ENCODE results near the gene CHRM5.
"Not testable (repeated sequence)": the region's sequence is repeated elsewhere in the genome, so short reads cannot be mapped to it uniquely, and the experiment has no call there.

The CHRM5 gene

DNA sequence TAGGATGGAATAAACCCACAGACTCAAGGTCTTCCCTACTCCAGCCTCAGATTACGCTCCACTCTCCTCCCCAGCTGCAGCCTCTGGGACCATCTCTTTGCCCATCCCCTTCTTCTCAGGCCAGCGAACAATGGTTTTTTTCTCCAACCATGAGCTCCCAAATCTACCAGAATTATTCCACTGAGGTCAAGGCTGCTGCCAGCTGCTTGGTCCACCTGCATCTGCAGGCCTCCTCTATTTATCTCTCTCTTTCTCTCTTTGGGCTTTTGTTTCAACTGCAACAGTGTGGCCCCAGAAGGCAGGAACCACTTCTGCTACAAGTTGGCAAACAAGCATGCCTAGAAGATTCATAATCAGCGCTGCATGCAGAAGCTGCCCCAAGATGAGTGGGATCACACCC lies 19.1 kb downstream of the CHRM5 start:
- no peak for DNase-seq (ENCODE audit: low read depth in 2 of 2)

DNA sequence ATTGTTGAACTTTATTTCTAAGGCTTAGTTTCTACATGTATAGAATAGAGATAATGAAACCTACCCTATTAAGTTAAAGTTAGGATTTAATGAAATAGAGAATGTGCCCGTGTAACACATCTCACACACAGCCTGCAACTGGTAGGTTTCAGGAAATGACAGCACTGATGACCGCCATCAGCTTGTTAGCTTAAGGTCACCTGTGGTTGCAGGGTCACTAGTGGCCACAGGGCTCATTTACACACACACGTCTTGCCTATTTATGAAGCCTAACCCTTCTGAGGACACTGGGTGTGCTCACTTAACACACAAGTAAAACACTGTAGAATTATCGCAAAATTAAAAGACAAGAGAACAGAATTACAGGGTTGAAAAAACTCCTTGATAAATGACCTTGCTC lies 20.1 kb downstream of the CHRM5 start:
- DNase-seq (ENCODE audit: low read depth in 2 of 2): no peak

DNA sequence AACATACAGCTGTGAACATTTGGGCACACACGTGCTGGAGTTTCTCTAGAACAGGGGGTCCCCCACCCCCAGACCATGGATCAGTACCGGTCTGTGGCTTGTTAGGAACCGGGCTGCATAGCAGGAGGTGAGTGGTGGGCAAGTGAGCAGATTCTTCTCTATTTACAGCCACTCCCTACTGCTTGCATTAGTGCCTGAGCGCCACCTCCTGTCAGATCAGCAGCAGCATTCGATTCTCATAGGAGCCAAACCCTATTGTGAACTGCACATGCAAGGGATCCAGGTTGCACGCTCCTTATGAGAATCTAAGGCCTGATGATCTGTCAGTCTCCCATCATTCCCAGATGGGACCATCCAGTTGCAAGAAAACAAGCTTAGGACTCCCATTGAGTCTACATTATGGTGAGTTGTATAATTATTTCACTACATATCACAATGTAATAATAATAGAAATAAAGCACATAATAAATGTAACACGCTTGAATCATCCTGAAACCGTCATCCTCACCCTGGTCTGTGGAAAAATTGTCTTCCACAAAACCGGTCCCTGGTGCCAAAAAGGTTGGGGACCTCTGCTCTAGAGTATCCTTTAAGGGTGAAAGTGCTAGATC lies 25.8 kb downstream of the CHRM5 start:
- DNase-seq (ENCODE audit: low read depth in 2 of 2): no peak

DNA sequence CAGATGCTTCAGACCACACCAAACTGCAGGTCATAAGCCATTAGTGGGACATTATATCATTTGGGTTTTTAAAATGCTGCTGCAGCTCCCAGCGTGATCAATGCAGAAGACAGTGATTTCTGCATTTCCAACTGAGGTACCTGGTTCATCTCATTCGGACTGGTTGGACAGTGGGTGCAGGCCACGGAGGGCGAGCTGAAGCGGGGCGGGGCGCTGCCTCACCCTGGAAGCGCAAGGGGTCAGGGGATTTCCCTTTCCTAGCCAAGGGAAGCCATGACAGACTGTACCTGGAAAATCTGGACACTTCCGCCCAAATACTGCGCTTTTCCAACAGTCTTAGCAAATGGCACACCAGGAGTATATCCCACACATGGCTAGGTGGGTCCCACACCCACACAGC lies 27.4 kb downstream of the CHRM5 start:
- not testable (repeated sequence) for DNase-seq (ENCODE audit: low read depth in 2 of 2)

DNA sequence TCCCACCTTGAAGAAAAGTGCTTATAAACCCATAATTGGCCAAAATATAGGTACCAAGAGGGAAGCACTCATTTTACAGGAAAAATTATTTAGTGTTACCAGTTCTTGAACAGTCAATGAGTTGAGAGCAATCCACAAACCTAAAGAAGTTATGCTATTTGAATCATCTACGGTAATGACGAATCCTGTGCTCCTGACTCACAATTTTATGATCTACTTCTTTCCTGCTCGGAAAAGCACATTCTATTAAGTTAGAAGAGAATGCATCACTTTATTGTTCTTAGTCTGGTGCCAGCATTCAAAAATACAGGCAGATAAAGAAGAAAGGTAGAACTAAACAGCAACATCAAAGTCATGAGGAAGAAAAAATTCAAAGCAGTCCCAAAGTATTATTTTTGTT lies 33.2 kb downstream of the CHRM5 start:
- no peak for DNase-seq (ENCODE audit: low read depth in 2 of 2)

DNA sequence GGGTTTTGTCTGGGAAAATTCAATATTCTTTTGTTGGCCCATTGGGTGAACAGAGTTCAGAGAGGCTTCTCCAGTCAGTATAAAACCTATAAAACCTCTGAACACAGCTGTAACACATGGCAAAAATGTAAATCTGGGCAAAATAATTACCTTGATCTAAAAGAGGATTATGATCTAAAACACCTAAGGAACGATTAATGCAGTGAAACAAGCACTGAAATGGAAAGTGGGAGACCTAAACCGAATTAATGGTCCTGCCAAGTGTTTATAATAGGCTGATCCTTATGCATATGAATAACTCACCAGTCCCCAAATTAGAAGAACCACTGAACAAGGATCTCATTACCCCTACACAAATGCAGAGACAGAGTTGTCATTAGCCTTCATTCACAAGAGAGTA lies 38.1 kb downstream of the CHRM5 start:
- no peak for DNase-seq (ENCODE audit: low read depth in 2 of 2)

DNA sequence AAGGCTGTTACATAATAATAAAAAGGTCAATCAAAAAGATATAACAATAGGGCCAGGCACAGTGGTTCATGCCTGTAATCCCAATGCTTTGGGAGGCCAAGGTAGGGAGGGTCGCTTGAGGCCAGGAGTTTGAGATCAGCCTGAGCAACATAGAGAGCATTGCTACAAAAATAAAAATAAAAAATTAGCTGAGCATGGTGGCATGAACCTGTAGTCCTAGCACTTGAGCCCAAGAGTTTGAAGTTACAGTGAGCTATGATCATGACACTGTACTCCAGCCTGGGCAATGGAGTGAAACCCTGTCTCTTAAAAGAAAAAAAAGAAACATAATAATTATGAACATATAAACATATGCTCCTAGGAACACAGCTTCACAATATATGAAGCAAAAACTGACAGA lies 41.4 kb downstream of the CHRM5 start:
- DNase-seq (ENCODE audit: low read depth in 2 of 2): no peak

DNA sequence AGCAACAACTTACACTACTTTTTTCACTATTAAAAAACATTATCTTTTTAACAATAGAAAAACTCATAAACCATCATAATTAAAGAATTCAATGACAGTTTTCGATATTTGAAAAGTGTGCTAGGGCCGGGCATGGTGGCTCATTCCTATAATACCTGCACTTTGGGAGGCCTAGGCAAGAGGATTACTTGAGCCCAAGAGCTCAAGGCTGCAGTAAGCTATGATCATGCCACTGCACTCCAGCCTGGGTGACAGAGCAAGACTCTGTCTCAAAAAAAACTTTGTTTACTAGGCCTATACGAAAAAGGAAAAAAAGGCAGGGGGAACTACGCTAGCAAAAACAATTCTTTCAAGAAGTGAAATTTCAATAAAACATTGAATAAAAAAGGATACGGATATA lies 42.6 kb downstream of the CHRM5 start:
- no peak for DNase-seq (ENCODE audit: low read depth in 2 of 2)

DNA sequence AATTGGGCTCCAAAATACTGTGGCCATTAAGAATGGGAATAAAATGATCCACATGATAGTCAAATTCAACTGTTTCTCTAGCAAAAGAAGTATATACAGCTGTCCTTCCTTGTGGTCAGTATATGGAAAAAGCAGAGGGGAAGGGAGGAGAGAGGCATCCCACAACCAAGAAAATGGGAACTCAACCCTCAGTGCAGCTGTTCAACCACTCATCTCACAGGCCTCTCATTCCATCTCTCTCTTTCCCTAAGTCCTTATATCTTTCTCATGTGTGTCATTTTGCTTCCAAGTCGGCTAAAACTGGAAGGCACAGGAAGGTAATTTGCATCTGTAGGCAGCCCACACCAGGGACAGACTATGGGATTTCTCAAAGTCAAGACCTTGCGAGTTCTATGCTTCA lies 43.2 kb downstream of the CHRM5 start:
- no peak for DNase-seq (ENCODE audit: low read depth in 2 of 2)

DNA sequence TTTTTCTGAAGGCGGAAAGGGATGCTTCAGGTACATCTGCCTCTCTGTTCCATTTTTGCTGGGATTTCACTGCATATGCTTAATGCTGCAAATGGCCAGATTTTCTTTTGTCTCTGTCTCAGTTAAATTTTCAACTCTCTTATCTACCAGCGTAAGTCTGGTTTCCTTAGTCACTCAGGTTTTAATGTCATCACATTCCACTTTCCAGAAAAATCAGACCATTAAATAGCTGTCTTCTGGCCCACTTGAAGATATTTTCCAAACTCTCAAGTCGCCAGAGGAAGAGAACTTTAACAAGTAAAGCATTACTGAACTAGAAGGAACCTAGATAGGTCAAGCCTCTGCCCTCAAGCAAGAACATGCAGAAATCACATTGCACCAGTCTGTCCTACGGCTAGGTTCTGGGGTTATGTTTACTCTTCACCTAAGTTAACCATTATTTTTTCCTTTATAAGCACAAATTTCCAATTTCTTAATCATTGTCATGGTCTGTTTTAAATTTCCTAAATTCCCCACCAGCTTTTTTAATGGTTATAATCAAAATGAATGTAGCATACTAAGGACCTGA lies 44.2 kb downstream of the CHRM5 start:
- DNase-seq (ENCODE audit: low read depth in 2 of 2): no peak

DNA sequence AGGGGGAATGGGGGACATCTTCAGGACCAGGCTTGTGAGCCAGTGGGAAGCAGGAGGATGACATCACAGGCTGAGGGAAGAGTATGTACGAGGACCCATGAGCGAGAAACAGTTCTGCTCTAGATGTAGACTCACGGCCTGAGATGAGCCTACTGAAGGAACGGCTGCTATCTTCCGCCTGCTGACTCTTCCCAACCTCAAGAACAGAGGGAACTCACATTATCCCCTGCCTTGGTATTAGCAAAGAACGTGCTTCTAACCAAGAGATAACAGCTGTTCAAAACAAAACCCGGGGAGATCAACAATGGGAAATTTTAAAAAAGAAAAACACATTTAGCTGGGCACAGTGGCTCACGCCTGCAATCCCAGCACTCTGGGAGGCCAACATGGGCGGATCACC lies 45.4 kb downstream of the CHRM5 start:
- no peak for DNase-seq (ENCODE audit: low read depth in 2 of 2)

DNA sequence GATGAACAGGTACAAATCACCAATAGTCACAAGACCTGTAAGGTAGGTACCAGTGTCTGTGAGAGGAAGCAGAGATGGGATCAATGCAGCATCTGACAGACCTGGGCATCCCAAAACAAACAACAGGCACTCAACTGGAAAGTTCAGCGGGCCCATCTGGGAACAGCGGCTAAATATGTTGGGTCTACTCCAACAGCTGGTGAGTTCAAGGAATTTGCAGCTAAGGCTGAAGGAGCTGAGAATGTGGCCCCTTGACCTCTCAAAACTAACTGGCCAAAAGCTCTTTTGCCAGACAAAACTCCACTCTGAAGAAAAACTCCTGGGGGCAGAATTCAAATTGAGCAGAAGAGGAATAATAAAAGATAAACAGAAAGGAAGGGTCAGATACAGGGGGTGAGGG lies 46.3 kb downstream of the CHRM5 start:
- no peak for DNase-seq (ENCODE audit: low read depth in 2 of 2)

DNA sequence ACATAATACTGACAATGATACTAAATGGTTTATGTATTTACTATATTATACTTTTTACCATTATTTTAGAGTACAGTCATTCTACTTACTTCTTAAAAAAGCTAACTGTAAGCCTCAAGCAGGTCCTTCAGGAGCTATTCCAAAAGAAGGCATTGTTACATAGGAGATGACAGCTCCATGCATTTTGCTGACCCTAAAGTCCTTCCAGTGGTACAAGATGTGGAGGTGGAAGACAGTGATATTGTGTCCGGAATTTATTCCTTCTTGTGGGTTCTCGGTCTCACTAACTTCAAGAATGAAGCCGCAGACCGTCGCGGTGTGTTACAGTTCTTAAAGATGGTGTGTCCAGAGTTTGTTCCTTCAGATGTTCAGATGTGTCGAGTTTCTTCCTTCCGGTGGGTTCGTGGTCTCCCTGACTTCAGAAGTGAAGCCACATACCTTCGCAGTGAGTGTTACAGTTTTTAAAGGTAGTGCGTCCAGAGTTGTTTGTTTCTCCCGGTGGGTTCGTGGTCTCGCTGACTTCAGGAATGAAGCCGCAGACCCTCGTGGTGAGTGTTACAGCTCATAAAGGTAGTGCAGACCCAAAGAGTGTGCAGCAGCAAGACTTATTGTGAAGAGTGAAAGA lies 49.8 kb downstream of the CHRM5 start:
- no peak for DNase-seq (ENCODE audit: low read depth in 2 of 2)

DNA sequence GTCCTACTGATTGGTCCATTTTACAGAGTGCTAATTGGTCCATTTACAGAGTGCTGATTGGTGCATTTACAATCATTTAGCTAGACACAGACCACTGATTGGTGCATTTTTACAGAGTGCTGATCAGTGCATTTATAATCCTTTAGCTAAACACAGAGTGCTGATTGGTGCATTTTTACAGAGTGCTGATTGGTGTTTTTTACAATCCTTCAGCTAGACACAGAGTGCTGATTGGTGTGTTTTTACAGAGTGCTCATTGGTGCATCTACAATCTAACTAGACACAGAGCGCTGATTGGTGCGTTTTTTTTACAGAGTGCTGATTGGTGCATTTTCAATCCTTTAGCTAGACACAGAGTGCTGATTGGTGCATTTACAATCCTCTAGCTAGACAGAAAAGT lies 50.4 kb downstream of the CHRM5 start:
- not testable (repeated sequence) for DNase-seq (ENCODE audit: low read depth in 2 of 2)

DNA sequence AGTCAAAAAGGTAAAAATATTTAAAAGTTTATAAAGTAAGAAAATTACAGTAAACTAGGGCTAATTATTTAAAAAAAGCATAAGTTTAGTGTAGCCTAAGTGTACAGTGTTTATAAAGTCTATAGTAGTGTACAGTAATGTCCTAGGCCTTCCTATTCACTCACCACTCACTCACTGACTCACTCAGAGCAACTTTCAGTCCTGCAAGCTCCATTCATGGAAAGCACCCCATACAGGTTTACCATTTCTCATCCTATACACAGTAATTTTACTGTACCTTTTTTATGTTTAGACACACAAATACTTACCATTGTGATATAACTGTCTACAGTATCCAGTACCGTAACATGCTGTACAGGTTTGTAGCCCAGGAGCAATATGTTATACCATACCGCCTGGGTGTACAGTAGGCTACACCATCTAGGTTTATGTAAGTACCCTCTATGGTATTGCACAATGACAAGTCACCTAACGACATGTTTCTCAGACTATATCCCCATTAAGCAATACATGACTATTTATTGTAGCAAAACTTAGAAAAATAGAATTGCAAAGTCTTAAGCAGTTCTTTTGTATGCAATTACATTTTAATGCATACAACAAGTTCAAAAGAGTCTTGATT lies 51.2 kb downstream of the CHRM5 start:
- DNase-seq (ENCODE audit: low read depth in 2 of 2): no peak

DNA sequence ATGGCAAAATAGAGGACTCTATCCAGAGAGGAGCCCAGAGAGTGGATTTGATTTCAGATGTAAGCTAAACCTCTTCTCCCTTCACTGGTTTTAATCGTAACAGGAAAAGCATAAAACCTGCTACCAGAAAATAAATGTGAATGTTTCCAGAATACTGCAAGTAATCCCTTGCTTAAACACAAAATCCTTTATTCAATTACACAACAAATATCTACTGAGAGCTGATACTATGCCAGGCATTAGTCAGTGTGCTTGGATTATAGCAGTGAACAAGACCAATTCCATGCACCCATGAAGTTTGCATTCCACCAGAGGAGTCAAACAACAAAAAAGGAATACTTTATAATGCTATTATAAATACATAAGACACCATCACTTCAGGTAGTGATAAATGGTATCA lies 55.6 kb downstream of the CHRM5 start:
- no peak for DNase-seq (ENCODE audit: low read depth in 2 of 2)

DNA sequence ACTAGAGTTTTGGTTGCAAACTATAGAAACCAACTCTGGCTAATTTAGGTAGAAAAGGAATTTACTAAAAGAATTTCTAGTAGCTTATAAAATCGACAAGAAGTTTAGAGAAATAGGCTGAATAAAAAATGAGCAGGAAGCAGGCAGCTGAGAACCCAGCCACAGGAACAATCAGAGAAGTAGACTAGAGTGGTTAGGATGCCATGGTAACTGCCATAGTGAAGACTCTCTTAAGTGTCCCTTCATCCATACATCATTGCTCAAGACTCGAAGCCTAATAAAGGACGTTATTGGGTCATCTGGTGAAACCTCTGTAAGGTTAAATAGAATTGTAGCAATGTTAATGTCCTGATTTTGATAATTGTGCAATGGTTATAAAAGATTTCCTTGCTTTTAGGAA lies 57.0 kb downstream of the CHRM5 start:
- no peak for DNase-seq (ENCODE audit: low read depth in 2 of 2)

DNA sequence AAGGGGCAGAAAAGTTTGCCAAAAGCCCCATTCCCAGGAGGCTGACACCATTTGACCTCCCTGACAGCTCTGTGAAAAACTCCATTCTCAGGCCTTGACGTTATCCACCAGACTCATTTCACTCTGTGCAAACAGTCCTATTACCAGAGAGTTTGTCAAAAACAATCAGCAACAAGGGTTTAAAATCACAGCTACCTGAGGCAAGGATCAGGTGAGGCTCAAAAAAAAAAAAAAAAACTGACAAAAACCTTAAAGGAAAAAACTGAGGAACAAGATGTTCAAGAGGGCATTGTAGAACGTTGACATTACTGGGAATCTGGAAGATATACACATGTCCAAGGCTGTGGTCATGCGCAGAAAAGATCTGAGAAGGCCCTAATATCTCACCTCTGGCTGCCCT lies 59.3 kb downstream of the CHRM5 start:
- no peak for DNase-seq (ENCODE audit: low read depth in 2 of 2)

DNA sequence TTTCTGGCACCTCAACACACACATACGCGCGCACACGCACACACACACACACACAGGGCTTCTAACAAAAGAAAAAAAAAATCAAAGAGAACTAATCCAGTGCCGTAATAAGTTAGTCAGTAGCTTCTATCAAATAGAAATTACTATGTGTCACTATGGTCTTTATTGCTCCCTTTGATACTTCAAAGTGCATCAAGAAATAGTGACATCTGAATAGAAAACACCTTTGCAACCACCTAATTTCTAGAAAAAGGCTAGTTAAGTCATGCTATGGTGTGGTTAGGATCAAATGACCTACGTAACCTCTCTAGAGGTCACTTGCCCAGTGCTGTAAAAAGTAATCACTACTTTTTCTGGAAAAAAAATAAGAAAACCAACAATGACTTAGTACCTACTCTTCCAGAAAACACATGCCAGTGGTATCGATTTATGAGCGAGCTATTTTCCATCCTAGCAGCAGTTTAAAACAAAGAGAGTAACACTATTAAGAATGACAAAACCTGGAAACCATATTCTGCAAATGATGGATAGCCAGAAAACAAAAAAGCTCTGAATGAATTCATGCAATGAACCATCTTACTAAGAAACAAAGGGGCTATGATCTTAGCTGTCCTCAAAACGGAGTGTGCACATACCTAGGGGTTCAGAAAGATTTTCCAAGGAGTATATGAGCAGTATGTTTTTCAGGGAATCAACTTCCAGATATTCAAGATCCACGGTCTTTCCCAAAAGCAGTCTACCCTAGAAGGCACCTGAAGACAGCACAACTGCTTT lies 63.9 kb downstream of the CHRM5 start:
- DNase-seq (ENCODE audit: low read depth in 2 of 2): no peak

DNA sequence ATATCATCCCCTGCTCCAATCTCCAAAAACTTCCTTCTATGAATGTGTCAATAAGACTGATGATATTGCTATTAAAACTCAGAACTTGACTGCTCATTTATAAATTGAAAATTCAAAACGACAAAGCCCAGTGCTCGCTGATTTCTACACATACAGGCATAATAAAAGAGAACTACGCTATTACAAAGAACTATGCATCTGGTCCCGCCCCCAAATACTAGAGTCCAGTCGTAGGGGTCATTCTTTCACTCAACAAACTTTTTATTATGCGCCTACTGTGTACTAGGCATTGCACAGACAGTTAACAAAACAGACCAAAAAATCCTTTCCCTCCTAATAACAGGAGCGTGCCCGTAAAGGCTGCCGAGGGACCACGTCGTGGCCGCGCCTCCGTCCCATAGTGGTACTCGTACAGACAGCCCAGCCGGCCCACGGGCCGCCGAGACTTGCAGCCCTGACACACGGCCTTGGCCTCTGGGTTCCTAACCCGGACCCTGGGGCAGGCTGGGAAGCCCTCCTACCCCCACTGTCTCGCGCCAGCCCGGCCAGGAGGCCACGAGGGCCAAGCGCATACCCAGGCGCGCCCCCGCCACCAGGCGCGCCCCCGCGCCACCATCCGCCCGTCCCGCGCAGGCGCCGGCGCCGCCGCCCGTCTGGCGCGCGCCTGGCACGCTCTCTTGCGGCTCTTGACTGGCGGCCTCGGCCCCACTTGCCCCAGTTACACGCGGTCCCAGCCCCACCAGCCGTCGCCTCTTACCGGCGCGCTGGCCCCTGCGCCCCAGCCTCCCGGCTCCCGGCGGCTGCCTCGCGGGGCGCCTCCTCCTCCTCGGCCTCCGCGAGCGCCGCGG lies 70.0 kb downstream of the CHRM5 start:
- DNase-seq (ENCODE audit: low read depth in 2 of 2): peak; percentile 67 to 71
